Immature natural killer cell (primary cell): ENCODE measurements around the gene NTRK1. TPM values are rescaled to one million over a fixed set of nuclear protein-coding genes. Genes with fewer than 3 reads are reported as not detected.

Experiments used
- DNase-seq, 3 donors: peaks; one replicate each; pipeline ENCODE4 v3.0.0; 2022; ENCODE audit warnings: mixed read lengths in 1 of 3
- H3K27ac Mint-ChIP-seq, 6 donors: one replicate each; pipeline ENCODE4 v1.8.0; 2020; ENCODE audit warnings: mixed read lengths in 6 of 6, mild to moderate bottlenecking in 5 of 6, inconsistent platforms in 4 of 6, moderate library complexity in 3 of 6
- H3K27me3 Mint-ChIP-seq, 3 donors: one replicate each; pipeline ENCODE4 v1.8.0; 2020 to 2021; ENCODE audit warnings: low read depth in 3 of 3, mild to moderate bottlenecking in 3 of 3, mixed read lengths in 3 of 3, moderate library complexity in 3 of 3, inconsistent platforms in 1 of 3
- H3K36me3 Mint-ChIP-seq, 3 donors: one replicate each; pipeline ENCODE4 v1.8.0; 2020; ENCODE audit warnings: mixed read lengths in 3 of 3, inconsistent platforms in 2 of 3, mild to moderate bottlenecking in 2 of 3
- H3K4me1 Mint-ChIP-seq, 2 donors: one replicate each; pipeline ENCODE4 v1.8.0; 2020; ENCODE audit warnings: inconsistent platforms in 2 of 2, mild to moderate bottlenecking in 2 of 2, mixed read lengths in 2 of 2, moderate library complexity in 1 of 2
- H3K4me3 Mint-ChIP-seq, 5 donors: one replicate each; pipeline ENCODE4 v1.8.0; 2020; ENCODE audit warnings: mild to moderate bottlenecking in 5 of 5, mixed read lengths in 5 of 5, inconsistent platforms in 3 of 5, moderate library complexity in 3 of 5
- H3K9me3 Mint-ChIP-seq, 6 donors: one replicate each; pipeline ENCODE4 v1.8.0; 2020; ENCODE audit warnings: mild to moderate bottlenecking in 6 of 6, mixed read lengths in 6 of 6, inconsistent platforms in 4 of 6, moderate library complexity in 3 of 6
- polyA plus RNA-seq, 3 donors: library from polyadenylated mRNA; unstranded; fragments of 300-500 nt; fragmentation: Illumina TruSeq; gene quantifications; one replicate each; pipeline ENCODE4 v1.2.3, GENCODE V29; 2021

NTRK1 gene
- polyA plus RNA-seq, 3 donors from 2014 or later = 0.71 TPM; not detected in 2

- Mint-ChIP-seq H3K9me3 (peaks cover 0 to 1% (median 0%) of the 10 kb centered on the region in 6 donors), H3K27me3 (peaks cover 13 to 43% (median 18%) of the 10 kb centered on the region in 3 donors), H3K4me1 (peaks cover 7 to 9% of the 10 kb centered on the region in 2 donors)
These were observed 67.5 kb downstream of the NTRK1 start for GRCh38 chr1:156928043-156928602.

DNA sequence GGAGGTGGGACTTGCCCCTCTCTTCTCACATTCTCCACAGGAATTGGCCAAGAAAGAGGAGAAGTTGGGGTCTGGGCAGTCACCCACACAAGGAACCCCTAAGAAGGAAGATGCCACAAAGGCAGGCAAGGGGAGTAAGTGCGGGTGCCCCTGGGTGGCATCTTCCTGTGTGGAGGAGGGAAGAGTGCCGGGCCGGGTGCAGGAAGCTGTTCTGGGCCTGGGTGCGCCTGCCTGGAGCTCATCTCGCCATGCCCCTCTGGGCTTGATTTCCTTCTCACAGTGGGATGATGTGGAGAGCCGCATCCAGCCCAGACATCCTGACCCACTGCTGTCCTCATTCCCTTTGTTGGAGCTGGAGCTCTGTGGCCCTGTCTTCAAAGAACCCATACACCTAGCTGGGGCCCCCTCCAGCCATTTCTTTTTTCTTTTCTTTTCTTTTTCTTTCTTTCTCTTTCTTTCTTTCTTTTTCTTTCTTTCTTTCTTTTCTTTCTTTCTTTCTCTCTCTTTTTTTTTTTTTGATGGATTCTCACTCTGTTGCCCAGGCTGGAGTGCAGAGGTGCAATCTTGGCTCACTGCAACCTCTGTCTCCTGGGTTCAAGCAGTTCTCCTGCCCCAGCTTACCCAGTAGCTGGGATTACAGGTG lies 69.1 kb downstream of the NTRK1 start:
- Mint-ChIP-seq H3K4me3 (no peak overlapping the region), H3K9me3 (no peaks in the 10 kb centered on the region), H3K4me1 (peaks cover 6 to 7% of the 10 kb centered on the region in 2 donors), H3K27me3 (peaks cover 10 to 45% (median 10%) of the 10 kb centered on the region in 3 donors), H3K27ac (no peak overlapping the region), H3K36me3 (peaks cover 0 to 4% (median 3%) of the 10 kb centered on the region in 3 donors)
- DNase-seq = no peak

More at GRCh38 chr1:156928043-156928602, 67.5 kb downstream of the NTRK1 start:
- H3K27ac Mint-ChIP-seq = no peak overlapping the region
- H3K36me3 Mint-ChIP-seq = peaks cover 0 to 4% (median 3%) of the 10 kb centered on the region in 3 donors
- H3K4me3 Mint-ChIP-seq = peak overlapping the region in 3 of 5 donors; percentile 4 to 14 (median 4)
- DNase-seq = no peak

- H3K4me3 Mint-ChIP-seq = no peak overlapping the region
- H3K27ac Mint-ChIP-seq = no peak overlapping the region
- H3K36me3 Mint-ChIP-seq = peaks cover 0 to 4% (median 3%) of the 10 kb centered on the region in 3 donors
- H3K9me3 Mint-ChIP-seq = no peaks in the 10 kb centered on the region
- peaks cover 6 to 7% of the 10 kb centered on the region in 2 donors for H3K4me1 Mint-ChIP-seq
- peaks cover 9 to 40% (median 11%) of the 10 kb centered on the region in 3 donors for H3K27me3 Mint-ChIP-seq
- DNase-seq = no peak
These were observed 69.8 kb downstream of the NTRK1 start for GRCh38 chr1:156930483-156930882.

Other genes starting within 250 kb of the NTRK1 start
- gene HAPLN2, start 241.4 kb upstream of the NTRK1 start, polyA plus RNA-seq = not detected
- gene BCAN, start 218.7 kb upstream of the NTRK1 start, polyA plus RNA-seq = under 1 TPM in 1 of 3 donors, not detected in 2; 0.35 TPM
- gene NES, start 183.5 kb upstream of the NTRK1 start, polyA plus RNA-seq = not detected
- not detected for gene CRABP2, start 155.3 kb upstream of the NTRK1 start, polyA plus RNA-seq
- 1 to 10 TPM; 4.1 to 6.3 (median 4.4) TPM for gene METTL25B, start 132.4 kb upstream of the NTRK1 start, polyA plus RNA-seq
- gene ISG20L2, start 132.1 kb upstream of the NTRK1 start, polyA plus RNA-seq = 10 to 100 TPM in 2 of 3 donors, 1 to 10 TPM in 1; 9.3 to 34.1 (median 15.8) TPM
- 100 to 1,000 TPM in 1 of 3 donors, 10 to 100 TPM in 2; 75.4 to 126 (median 88.2) TPM for gene MRPL24, start 119.8 kb upstream of the NTRK1 start, polyA plus RNA-seq
- gene HDGF, start 109.2 kb upstream of the NTRK1 start, polyA plus RNA-seq = 10 to 100 TPM; 27.5 to 35.4 (median 32.4) TPM
- gene PRCC, start 93.3 kb upstream of the NTRK1 start, polyA plus RNA-seq = 10 to 100 TPM; 25.9 to 55.6 (median 32.8) TPM
- 100 to 1,000 TPM in 1 of 3 donors, 10 to 100 TPM in 2; 76.4 to 139 (median 84.1) TPM for gene SH2D2A, start 44.0 kb upstream of the NTRK1 start, polyA plus RNA-seq
- gene INSRR, start 1.7 kb upstream of the NTRK1 start, polyA plus RNA-seq = not detected
- gene PEAR1, start 32.9 kb downstream of the NTRK1 start, polyA plus RNA-seq = under 1 TPM in 1 of 3 donors, not detected in 2; 0.28 TPM
- gene LRRC71, start 59.8 kb downstream of the NTRK1 start, polyA plus RNA-seq = not detected
- gene ARHGEF11, start 184.9 kb downstream of the NTRK1 start, polyA plus RNA-seq = under 1 TPM; 0.08 to 0.86 (median 0.22) TPM
- gene ETV3L, start 238.9 kb downstream of the NTRK1 start, polyA plus RNA-seq = not detected